Endodermal cell (in vitro differentiated cells): Measurements from ENCODE around the gene LRRK1. TPM values are rescaled to one million over a fixed set of nuclear protein-coding genes. Genes with fewer than 3 reads are reported as not detected.

Source experiments
- DNase-seq: peaks from one replicate; pipeline ENCODE4 v3.0.0-alpha.2; 2017
- H3K27ac ChIP-seq: 2 replicates; pipeline ENCODE4 v1.5.1; 2013; ENCODE audit warnings: mild to moderate bottlenecking, low read depth, low read length, moderate library complexity
- H3K27me3 ChIP-seq: 2 replicates; pipeline ENCODE4 v1.6.1; 2013; ENCODE audit warnings: mild to moderate bottlenecking, low read length, moderate library complexity; ENCODE audit not compliant: insufficient read depth, control insufficient read depth, poor library complexity, severe bottlenecking
- H3K36me3 ChIP-seq: 2 replicates; pipeline ENCODE4 v1.7.0; 2013; ENCODE audit warnings: mild to moderate bottlenecking, low read length, moderate library complexity; ENCODE audit not compliant: control insufficient read depth, insufficient read depth
- H3K4me1 ChIP-seq: one replicate; pipeline ENCODE4 v1.7.0; 2013; ENCODE audit warnings: low read length; ENCODE audit not compliant: control insufficient read depth, insufficient read depth
- H3K4me3 ChIP-seq: 2 replicates; pipeline ENCODE4 v1.5.1; 2013; ENCODE audit warnings: mild to moderate bottlenecking, low read length, moderate library complexity
- H3K9ac ChIP-seq: 2 replicates; pipeline ENCODE4 v1.6.1; 2013; ENCODE audit warnings: mild to moderate bottlenecking, low read length, moderate library complexity; ENCODE audit not compliant: poor library complexity, severe bottlenecking; ENCODE audit errors: extremely low read depth
- H3K9me3 ChIP-seq: 2 replicates; pipeline ENCODE4 v1.6.1; 2013; ENCODE audit warnings: mild to moderate bottlenecking, low read length, moderate library complexity; ENCODE audit not compliant: control insufficient read depth
- H3K27ac Mint-ChIP-seq: 2 replicates; pipeline ENCODE4 v1.8.0; 2020; ENCODE audit warnings: mixed read lengths
- H3K27me3 Mint-ChIP-seq: 2 replicates; pipeline ENCODE4 v1.8.0; 2021; ENCODE audit warnings: mild to moderate bottlenecking, mixed read lengths; ENCODE audit not compliant: insufficient read depth
- H3K36me3 Mint-ChIP-seq: 2 replicates; pipeline ENCODE4 v1.8.0; 2020; ENCODE audit warnings: low read depth, mixed read lengths
- H3K4me1 Mint-ChIP-seq: 2 replicates; pipeline ENCODE4 v1.8.0; 2020; ENCODE audit warnings: mixed read lengths
- H3K4me3 Mint-ChIP-seq: 2 replicates; pipeline ENCODE4 v1.8.0; 2020; ENCODE audit warnings: mild to moderate bottlenecking, moderate library complexity, mixed read lengths
- H3K9me3 Mint-ChIP-seq: 2 replicates; pipeline ENCODE4 v1.8.0; 2020; ENCODE audit warnings: mild to moderate bottlenecking, mixed read lengths
- WGBS, 2 experiments: methylation state at CpG; one replicate each; pipeline versions ENCODE4 v1.1.5 to v1.1.7; 2013; ENCODE audit warnings: missing lambda C conversion rate in 2 of 2, mixed read lengths in 1 of 2; ENCODE audit not compliant: insufficient coverage in 1 of 2, insufficient read length in 1 of 2; 5-methylcytosine and 5-hydroxymethylcytosine counted together
- total RNA-seq, 2 donors: library from RNA; stranded (reverse); fragmentation: NEBNext Ultra II Directional in 1 of 2; extraction: Animal tissue kit (Norgen Biotek cat#: 25700) in 1 of 2; gene quantifications; 2 replicates in 1 of 2; 3 replicates in 1 of 2; pipeline ENCODE4 v1.2.1, GENCODE V29; 2021
- TF ChIP-seq, protein P1 (sequence below): fragments of 200-600 bp; sonication (generic); conservative IDR thresholded peaks from 2 replicates; pipeline ENCODE4 v1.5.0; 2021; ENCODE audit warnings: antibody characterized with exemption, mild to moderate bottlenecking

Gene LRRK1
- total RNA-seq, 2 donors from 2014 or later = 2.7 to 5.1 TPM

DNA sequence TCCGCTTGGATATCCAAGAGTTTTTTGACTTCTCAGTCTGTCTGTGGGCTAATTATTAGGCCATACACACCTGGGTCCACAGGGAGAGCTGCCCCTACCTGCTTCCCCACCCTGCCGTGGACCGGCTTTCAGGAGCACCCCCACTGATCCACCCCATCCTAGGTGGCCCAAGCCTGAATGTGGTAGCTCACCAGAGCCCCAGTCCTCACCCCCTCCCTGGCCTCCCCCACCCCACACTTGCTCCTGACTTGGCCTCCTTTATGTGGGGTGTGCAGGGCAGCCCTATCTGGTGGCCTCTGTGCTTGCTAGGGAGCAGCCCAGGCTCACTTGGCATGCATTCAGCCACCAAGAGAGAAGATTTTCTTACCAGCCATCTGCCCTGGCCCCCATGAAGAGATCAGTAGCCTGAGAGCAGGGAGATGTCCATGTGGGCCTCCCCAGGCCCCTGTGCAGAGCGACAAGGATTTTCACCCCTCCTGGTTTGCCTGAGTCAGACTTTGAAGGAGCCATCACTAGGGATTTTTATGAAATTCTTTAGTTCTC, 11.2 kb downstream of the LRRK1 start:
- Histone ChIP-seq H3K9me3 (no peaks in the 10 kb centered on the region), H3K4me1 (peaks cover 4% of the 10 kb centered on the region), H3K4me3 (no peak overlapping the region), H3K27ac (no peak overlapping the region), H3K36me3 (no peaks in the 10 kb centered on the region), H3K27me3 (no peaks in the 10 kb centered on the region), H3K9ac (no peak overlapping the region)
- TF ChIP-seq, protein P1, sequence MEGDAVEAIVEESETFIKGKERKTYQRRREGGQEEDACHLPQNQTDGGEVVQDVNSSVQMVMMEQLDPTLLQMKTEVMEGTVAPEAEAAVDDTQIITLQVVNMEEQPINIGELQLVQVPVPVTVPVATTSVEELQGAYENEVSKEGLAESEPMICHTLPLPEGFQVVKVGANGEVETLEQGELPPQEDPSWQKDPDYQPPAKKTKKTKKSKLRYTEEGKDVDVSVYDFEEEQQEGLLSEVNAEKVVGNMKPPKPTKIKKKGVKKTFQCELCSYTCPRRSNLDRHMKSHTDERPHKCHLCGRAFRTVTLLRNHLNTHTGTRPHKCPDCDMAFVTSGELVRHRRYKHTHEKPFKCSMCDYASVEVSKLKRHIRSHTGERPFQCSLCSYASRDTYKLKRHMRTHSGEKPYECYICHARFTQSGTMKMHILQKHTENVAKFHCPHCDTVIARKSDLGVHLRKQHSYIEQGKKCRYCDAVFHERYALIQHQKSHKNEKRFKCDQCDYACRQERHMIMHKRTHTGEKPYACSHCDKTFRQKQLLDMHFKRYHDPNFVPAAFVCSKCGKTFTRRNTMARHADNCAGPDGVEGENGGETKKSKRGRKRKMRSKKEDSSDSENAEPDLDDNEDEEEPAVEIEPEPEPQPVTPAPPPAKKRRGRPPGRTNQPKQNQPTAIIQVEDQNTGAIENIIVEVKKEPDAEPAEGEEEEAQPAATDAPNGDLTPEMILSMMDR = no peak
- Mint-ChIP-seq H3K27ac (no peak overlapping the region), H3K4me3 (no peak overlapping the region), H3K27me3 (peaks cover 4% of the 10 kb centered on the region), H3K4me1 (peaks cover 16% of the 10 kb centered on the region), H3K9me3 (no peaks in the 10 kb centered on the region), H3K36me3 (no peaks in the 10 kb centered on the region)
- WGBS, 2 experiments = 90 to 97% methylated on average over 2 to 4 of the region's 4 CpGs
- DNase-seq = no peak

DNA sequence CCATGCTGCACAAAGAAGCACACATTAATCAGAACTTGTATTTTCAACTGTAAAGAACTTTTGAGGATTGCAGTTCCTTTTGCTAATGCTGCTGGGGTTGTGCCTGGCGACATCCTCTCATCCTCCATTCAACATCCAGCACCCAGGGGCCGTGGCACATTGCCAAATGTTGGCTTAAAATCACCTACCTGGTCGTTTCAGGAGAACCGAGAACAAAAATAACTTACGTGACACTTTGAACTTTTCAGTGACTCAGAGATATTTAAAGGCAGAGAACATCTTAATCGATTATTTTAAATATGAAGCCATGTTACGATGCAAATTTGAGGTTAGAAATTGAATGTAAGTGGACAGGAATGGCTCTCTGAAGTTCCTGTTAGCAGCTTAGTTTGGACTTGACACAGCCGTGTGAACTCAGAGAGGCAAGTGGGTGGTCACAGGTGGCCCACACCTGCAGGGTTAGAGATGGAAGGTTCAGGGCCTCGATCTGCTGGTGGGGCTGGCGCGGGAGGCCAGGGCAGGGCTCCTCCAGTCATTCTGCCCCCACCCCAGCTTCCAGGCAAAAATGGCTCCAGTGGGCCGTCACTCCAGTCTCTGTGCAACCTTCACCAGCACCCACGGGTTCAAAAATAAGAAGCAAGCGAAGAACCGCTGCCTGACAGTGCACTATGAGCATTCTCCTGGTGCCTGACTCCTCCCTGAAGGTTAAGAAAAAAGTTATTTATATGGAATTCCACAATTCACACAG, 12.2 kb downstream of the LRRK1 start:
- WGBS, 2 experiments = 91 to 97% methylated on average over 9 to 15 of the region's 15 CpGs
- Mint-ChIP-seq H3K27ac (no peak overlapping the region), H3K36me3 (no peaks in the 10 kb centered on the region), H3K9me3 (no peaks in the 10 kb centered on the region), H3K4me1 (peaks cover 16% of the 10 kb centered on the region), H3K4me3 (no peak overlapping the region), H3K27me3 (peaks cover 4% of the 10 kb centered on the region)
- Histone ChIP-seq H3K4me3 (no peak overlapping the region), H3K27ac (no peak overlapping the region), H3K27me3 (no peaks in the 10 kb centered on the region), H3K9me3 (no peaks in the 10 kb centered on the region), H3K9ac (no peak overlapping the region), H3K36me3 (no peaks in the 10 kb centered on the region), H3K4me1 (peaks cover 4% of the 10 kb centered on the region)
- DNase-seq = no peak
- TF ChIP-seq, protein P1 = no peak

DNA sequence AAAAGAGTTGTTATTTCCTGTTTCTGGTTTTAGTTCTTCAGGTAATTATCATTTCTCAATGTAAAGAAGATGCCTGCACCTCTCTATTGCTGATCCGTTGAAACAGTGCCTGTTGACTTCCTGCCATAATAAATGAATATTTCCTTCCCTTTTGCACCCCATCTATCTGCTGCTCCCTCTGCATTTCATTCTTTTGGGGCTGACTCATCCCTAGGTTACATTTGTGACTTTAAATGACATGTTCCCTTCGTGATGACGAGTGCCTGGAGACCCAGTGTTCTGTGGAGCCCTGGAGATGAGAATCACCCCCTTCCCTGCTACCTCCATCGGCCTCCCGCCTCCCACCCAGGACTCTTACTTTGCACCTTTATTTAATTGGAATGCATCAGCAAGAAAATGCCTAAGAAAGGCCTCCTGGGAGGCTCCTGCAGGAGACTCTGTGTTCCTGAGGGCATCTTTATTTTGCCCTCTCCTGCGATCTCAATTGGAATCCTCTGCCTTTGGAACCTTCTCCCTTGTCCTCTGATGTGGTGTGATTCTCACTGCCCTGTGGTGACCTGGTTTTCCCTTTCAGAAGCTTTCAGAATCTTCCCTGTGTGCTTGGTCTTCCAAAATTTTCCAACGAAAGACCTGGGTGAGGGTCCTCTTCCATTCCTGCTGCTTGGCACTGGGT, 13.7 kb downstream of the LRRK1 start:
- Histone ChIP-seq H3K9ac (no peak overlapping the region), H3K4me3 (no peak overlapping the region), H3K4me1 (peaks cover 4% of the 10 kb centered on the region), H3K27ac (no peak overlapping the region), H3K27me3 (no peaks in the 10 kb centered on the region), H3K9me3 (no peaks in the 10 kb centered on the region), H3K36me3 (no peaks in the 10 kb centered on the region)
- DNase-seq = no peak
- Mint-ChIP-seq H3K36me3 (no peaks in the 10 kb centered on the region), H3K4me1 (peaks cover 16% of the 10 kb centered on the region), H3K9me3 (no peaks in the 10 kb centered on the region), H3K27me3 (peaks cover 4% of the 10 kb centered on the region), H3K27ac (no peak overlapping the region), H3K4me3 (no peak overlapping the region)
- WGBS, 2 experiments = 65 to 69% methylated on average over 6 to 7 of the region's 7 CpGs
- TF ChIP-seq, protein P1 = no peak
